Activated T-helper 1 cell treated with Interleukin-2 at 50 U/mL for 16 hours (primary cell): ENCODE results near the gene SQSTM1.

ENCODE experiments used
- DNase-seq: peaks from one replicate; pipeline ENCODE4 v3.0.0-alpha.2; 2020; ENCODE audit warnings: low read depth

The SQSTM1 gene

GRCh38 chr5:179874136-179874535 is 53.4 kb downstream of the SQSTM1 start:
- DNase-seq: no peak

GRCh38 chr5:179874536-179875292 is 54.0 kb downstream of the SQSTM1 start:
- DNase-seq: no peak

- DNase-seq: no peak
Measured at GRCh38 chr5:179875741-179876609, 55.3 kb downstream of the SQSTM1 start.

- DNase-seq: no peak
Measured at GRCh38 chr5:179876610-179876952, 55.9 kb downstream of the SQSTM1 start.

GRCh38 chr5:179878222-179879002 is 57.7 kb downstream of the SQSTM1 start:
- no peak for DNase-seq

- DNase-seq: no peak
Measured at GRCh38 chr5:179879003-179879689, 58.4 kb downstream of the SQSTM1 start.

GRCh38 chr5:179879690-179880010 is 58.9 kb downstream of the SQSTM1 start:
- no peak for DNase-seq

- no peak for DNase-seq
Measured at GRCh38 chr5:179880066-179880650, 59.5 kb downstream of the SQSTM1 start.

- DNase-seq: no peak
Measured at GRCh38 chr5:179880848-179881590, 60.3 kb downstream of the SQSTM1 start.

- DNase-seq: no peak
Measured at GRCh38 chr5:179882338-179882737, 61.6 kb downstream of the SQSTM1 start.

GRCh38 chr5:179883163-179883562 is 62.5 kb downstream of the SQSTM1 start:
- no peak for DNase-seq

GRCh38 chr5:179885491-179886090 is 64.9 kb downstream of the SQSTM1 start:
- DNase-seq: no peak

- DNase-seq: no peak
Measured at GRCh38 chr5:179886190-179886911, 65.6 kb downstream of the SQSTM1 start.

- DNase-seq: no peak
Measured at GRCh38 chr5:179887095-179887494, 66.4 kb downstream of the SQSTM1 start.
